HS-5 (cell line): ENCODE measurements around the gene BGN.

Experiments used
- DNase-seq: peaks from one replicate; pipeline ENCODE4 v3.0.0-alpha.2; 2012; ENCODE audit warnings: low read depth

The BGN gene

DNA sequence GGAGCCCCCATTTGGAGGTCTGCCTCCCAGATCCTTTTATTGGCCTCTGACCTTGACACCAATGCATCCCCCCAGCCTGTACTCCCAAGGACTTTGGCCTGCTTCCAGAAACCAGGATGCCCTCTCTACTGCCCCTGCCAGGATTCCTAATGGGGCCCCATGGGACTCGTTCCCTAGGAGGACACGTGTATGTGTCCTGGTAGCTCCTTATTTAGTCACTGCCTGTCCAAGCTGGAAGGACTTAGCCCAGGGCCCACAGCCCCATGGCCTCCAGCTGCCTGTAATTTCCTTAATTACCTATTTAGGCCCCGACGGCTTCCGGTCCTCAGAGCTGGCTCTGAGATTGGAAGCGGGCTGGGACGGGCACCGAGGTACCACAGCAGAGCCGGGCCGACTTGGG is 32.0 kb downstream of the BGN start:
- no peak for DNase-seq

DNA sequence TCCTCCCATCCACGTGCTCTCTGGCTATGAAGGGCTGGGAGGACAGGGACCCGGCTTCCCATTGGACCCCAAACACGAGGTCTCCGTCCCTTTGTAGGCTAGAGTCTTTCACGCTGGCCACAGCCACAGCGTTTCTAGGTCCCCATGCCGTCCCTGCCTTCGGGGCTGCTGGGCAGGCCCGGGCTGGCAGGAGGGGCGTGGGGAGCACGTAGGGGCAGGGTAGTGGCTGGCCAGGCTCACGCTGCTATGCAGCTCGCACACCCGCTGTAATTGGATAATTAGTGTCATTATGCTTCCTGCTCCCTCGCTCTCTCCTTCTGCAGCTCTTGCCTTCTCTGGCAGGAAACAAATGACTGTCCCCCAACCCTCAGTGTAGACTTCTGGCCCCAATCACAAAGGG is 32.4 kb downstream of the BGN start:
- DNase-seq, result no peak

DNA sequence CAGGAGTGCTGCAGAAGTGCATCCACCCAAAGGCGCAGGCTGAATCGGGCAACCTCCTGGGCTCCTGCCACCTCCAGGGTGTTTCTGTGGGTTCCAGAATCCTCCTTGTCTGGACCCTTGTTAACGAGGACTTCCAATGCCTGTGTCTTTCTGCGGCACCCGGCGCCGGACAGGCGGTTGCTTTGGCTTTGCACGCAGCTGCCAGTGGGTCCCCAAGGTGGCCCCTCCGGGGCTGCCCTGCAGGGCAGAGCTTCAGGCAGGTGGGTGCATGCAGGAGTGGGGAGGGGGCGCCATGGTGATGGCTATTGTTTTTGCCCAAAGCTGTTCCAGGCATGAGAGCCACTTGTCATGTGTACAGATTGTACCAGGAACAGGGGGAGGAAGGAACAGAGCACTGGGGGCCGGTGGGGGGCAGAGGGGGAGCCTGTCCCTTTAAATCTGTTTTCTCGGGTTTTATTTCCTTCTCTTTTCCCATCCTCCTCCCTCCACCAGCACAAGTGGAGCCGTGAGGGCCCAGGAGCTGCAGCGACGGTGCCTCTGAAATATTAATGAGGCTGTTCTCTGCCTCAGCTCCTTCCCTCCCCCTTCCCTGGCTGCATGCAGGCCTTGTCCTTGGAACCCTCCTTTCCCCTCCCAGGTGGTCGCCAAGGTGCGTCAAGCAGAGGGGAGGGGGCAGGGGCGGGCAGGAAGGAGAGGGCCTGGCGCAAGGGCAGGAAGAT is 35.8 kb downstream of the BGN start:
- no peak for DNase-seq

DNA sequence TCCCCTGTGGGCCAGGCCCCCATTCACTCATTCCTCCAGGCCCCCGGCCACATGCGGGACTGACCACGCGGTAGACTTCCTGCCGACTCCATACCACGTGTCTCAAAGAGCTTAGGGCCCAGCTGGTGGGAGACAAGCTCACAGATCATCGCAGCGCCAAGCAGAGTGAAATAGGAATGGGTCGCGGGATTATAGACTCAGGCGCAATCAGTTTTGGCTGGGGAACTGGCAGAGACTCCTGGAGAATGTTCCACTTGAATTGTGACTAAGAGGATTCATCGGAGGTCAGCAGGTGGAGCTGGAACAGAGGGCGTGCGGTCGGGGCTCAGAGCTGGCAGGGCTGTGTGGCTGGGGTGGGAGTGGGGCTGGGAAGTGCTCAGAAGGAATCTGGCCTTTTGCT is 38.3 kb downstream of the BGN start:
- no peak for DNase-seq

DNA sequence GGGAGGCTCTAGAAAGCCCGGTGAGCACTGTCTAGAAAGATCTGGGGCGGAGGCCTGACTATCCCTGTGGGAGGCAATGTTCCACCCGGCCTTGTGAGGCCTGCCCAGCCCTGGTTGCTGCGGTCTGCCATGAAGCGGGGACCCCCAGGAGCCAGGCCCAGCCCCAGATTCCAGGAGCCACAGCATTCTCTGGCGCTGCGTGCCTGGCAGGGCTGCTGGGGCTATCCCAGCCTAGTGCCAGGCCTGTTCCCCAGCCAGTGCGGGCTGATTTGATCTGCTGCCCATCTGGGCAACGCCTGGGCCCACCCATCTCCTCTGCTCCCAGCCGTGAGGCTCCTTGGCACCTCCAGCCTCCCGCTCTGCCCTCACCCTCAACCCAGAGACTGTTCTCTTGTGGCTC is 42.3 kb downstream of the BGN start:
- DNase-seq, result no peak

DNA sequence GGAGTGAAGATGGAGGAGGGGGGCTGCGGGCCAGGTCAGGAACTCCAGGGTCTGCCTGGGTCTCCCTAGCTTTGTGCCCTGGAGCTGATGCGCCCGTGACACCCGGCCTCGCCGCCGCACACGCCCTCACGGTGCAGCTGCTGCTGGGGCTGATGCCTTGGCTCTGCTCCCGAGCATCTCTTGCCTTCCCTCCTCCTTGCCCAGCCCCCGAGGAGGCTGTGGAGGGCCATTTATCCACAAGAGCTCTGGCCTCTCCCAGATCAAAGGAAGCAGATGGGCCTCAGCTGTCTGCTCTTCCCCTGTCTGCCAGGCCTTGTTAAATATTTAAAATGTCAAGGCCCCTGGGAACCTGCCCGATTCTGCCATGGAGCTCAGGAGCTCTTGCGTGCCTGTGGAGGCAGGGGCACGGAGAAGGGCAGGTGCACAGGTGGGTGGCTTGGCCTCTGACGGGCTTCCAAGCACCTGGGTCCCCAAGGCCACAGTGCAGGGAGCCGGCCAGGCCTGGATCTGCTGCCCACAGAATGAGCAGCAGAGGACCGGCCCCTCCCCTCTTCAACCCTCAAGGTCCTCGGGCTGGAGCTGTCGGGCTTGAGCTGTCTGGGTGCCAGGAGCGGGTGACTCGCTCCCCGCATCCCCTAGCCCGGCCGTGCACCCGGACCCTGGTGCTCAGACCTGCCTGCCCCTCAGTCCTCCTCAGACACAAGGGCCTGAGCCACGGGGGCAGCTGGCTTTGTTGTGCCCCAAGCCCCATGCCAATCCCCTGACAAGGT is 42.9 kb downstream of the BGN start:
- DNase-seq, result no peak

DNA sequence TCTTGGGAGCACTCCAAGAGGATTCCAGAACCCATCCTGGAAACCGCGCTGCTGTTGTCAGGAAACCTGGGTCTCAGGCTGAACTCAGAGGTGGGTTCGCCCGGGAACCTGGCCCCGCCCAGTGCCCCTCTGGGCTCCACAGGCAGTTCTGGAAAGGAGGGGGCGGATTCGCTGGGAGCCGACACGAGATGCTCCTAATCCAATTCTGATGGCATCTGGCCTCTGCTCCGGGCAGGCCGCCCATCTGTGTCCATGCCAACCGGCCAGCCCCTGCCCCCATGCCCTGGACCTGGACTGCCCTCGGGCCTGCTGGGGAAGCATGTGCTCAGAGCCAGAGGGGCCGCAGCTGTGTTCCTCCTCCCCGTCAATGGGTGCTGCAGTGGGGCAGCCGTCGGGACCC is 43.6 kb downstream of the BGN start:
- no peak for DNase-seq

DNA sequence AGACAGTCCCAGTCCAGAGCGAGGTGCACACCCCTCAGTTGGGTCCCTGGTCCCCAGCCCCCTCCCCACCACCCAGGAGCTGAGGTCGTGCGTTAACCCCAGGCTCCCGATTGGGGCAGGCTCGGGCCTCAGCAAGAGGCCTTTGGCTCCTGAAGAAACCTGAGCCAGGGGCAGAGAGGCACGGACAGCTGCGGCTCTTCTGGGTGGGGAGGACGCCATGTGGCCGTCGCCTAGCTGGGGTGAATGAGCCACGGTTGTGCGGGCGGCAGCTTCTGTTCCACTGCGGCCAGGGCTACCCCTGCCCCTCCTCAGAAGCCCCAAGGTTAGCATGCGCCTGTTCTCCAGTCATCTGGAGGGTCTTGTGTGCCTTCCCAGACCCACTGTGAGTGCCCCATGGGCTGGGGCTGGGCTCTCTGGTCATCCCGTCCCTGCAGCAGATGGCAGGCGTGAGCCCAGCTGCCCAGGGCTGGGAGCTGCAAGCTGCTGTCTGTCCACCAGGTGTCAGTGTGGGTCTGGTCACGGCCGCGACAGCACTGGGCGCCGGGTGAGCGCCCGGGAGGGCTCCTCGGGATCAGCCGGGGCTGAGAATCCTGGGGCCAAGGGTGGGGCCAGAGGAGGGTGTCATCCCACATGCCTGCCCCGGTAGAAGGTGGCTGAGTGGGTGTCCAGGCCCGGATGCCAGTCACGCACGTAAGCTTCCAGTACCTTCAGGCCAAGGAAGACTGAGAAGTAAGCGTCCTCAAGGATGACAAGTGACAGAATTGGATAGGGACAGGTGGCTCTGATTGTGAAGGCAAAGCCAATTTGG is 44.6 kb downstream of the BGN start:
- DNase-seq, result no peak

DNA sequence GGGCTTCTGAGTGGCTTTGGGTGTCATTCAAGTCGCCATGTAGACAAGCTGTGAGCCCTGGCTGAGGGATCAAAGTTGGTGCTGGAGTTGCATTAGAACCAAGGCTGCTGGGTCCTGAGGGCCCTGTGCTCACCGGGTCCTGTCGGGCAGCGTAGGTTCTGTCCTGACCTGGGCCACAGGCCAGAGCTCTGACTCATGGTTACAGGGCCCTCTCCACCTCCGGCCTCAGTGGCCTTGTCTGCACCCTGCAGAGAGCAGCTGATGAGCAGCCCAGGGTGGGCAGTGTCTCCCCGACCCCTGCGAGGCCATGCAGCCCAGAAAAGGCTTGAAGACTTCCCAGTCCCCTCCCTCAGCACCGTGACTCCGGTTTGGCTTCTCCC is 45.2 kb downstream of the BGN start:
- DNase-seq, result no peak

DNA sequence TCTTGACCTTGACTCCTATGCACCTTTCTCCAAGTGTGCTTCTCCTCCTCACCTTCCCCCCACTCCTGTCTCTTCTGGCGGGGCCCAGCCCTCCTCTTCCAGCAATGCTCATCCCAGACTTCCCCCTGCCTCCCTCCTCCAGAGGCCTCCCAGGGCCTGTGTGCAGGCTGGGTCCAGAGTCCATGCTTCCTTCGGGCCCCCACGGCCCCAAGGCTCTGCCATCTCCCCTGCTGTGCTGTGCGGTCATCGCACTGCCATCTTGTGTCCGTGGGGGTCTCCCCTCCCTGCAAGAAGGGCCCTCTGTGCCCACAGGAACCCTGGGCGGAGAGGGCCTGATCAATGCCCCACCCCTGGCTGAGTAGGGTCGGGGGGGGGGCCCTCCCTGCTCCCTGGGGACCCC is 49.9 kb downstream of the BGN start:
- no peak for DNase-seq

DNA sequence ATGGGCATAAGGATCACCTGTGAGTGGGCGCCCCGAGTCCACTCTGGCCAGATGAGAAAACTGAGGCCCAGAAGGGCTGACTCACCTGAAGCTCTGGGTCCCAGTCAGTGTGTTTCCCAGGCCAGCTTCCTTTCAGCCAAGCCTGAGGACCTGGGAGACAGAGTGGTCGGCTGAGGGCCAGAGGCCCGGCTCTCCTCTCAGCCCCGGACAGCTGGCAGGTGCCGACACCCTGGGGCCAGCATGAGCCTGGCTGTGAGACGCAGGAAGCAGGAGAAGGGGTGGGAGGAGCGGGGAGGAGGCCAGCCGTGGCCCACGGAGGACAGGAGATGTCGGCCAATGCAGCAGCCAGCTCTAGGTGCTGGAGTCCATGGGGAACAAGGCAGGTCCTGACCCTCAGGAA is 51.6 kb downstream of the BGN start:
- DNase-seq, result no peak

DNA sequence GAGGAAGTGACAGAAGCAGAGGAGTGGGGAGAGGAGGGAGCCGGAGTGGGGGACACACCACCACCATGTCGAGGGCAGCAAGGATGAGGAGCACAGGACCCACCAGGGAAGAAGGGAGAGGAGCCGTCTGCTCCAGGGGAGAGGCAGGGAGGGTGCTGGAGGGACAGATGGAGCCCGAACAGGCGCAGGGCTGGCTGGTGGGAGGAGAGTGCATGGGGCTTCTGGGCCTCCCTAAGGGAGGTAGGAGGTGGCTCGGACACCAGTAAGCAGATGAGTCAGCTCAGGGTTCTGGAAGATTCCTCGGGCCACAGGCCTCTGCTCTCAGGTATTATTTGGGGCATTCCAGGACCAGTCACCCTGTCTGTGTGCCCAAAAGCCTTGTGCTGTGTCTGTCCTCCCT is 52.4 kb downstream of the BGN start:
- DNase-seq, result no peak

DNA sequence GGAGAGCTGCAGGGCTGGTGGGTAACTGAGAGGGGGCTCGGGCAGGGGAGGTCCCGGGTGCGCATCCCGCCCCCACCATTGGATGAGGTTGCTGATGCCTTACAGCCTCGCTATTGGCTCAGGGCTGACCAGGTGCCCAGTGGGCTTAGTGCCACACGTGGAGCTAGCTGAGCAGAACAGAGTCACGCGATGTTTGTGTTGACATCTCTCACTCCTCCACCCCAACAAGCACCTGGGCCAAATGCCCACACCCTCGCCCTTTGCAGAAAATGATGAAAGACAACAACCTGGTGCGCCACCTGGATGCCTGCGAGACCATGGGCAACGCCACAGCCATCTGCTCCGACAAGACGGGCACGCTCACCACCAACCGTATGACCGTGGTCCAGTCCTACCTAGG is 54.5 kb downstream of the BGN start:
- no peak for DNase-seq

DNA sequence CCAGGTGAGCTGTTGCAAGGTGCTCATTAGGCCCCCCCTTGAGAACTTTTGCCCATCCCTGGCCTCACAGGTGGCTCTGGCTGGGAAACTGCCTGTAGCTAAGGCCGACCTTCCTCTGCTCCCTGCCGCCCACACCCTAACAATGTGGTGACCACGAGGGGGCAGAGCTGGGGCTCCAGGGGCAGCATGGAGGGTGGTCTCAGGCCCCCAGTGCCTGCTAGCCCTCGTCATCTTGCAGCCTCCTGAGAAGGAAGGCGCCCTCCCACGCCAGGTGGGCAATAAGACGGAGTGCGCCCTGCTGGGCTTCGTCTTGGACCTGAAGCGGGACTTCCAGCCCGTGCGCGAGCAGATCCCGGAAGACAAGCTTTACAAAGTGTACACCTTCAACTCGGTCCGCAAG is 55.0 kb downstream of the BGN start:
- DNase-seq, result no peak

DNA sequence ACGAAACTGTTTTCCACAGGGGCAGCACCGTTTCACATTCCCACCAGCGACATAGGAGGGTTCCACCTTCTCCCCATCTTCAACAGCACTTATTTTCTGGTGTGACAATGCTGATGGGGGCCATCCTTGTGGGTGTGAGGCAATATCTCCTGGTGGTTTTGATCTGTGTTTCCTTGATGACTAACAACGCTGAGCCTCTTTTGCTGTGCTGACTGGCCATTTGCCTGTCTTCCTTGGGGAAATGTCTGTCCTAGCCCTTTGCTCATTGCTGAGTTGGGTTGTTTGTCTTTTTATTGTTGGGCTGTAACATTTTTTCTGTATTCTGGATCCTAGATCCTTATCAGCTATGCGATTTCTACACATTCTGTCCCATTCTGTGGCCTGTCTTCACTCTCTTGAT is 56.4 kb downstream of the BGN start:
- peak; percentile 15 for DNase-seq

DNA sequence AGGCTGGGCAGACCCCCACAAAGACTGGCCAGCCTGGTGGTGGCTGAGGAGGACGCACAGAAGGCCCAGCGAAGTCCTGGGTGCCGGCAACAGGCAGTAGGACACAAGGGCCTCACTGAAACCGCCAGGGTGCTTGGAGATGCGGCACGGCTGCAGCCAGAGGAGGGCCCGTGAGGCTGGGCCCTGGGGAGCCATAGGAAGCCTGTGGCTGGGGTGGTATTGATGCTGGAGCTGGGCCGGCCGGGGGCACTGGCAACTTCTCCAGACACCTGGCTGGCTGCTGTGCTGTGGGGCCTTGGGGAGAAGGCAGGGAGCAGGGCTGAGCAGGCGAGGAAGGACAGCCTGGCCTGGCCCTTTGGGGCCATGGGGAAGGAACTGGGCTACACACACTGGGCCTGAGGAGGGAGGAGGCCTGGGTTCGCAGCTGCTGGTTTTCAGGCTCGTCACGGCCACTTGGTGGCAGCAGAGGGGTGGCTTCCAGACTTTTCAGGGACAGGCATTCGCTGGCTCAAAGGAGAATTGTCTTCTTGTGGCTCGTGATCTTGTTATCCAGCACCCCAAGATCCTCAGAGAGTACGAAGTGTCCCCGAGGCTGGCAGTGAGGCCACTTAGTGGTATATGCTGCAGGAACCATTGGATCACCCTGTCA is 59.9 kb downstream of the BGN start:
- no peak for DNase-seq

DNA sequence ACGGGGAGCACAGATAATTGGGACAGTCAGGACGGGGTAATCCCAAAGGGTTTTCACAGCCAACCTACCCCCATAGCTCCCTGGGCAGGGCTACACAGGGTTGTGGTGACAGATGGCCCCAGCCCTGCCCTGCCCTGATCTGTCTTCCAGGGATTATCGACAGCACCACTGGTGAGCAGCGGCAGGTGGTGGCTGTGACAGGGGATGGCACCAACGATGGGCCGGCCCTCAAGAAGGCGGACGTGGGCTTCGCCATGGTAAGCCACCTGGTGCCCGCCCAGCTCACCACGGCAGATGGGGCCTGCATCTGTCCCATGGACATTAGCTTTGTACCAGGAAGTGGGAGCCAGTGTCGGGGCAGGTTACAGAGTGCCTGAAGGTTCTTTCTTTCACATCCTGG is 62.0 kb downstream of the BGN start:
- DNase-seq, result no peak

DNA sequence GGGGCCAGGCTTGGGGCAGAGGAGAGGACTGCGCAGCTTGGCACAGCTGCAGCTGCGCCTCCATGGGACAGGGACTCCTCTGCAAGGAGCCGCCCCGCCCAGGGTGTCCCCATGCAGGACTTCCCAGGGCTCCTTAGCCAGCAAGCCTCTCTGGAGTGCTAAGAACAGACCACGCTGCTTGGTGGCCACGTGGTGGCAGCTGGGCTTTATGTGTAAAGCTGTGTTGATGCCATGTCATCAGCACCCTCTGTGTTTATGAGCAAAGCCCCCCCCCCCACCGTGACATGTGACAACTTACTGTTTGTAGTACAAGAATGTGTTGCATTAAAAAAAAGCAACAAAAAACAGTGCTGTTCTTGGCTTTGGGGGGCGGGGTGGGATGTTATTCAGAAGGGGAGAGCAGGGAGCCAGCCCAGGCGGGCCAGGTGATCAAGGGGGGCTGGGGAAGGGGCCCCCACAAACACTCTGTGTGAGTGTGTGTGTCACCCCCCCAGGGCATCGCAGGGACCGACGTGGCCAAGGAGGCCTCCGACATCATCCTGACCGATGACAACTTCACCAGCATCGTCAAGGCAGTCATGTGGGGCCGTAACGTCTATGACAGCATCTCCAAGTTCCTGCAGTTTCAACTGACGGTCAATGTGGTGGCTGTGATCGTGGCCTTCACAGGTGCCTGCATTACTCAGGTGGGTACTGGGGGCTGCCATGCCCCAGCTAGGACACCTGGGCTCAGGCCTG is 63.0 kb downstream of the BGN start:
- DNase-seq, result no peak
